ENCODE results near the gene ZNF219. TPM values are rescaled to one million over a fixed set of nuclear protein-coding genes. Genes with fewer than 3 reads are reported as not detected.
A peak's percentile ranks its signal among the peaks of the same experiment; 100 is the strongest.

Gene ZNF219
- total and polyA plus RNA-seq, 2 of the 13 experiments (the other 11 are each of a cell fraction or from before 2014, with no cell fraction given) = 34.5 to 36.6 TPM

DNA sequence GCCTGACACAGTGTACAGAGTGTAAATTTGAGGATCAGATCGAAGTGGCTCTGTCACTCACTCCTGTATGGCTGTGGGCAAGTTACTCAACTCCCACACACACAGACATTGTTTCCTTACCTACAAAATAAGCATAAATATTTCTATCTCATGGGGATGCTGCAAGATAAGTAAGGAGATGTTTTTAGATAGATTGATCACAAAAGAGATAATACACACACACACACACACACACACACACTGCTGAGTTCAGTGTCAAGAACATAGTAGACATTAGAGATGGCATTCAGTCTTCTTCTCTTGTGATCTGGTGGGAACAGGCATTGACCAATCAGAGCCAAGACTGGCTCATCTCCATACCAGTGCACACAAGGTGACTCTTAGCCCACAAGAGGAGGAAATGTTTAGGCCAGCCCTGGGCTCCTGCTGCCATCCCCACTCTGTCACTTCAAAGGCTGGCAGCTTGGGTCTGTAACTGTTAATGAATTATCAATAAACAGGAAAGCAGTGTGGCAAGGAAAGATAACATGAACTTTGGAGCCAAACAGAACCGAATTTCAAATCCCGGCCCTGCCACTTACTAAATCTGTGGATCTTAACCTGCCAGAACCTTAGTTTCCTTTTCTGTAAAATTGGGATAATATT, 44.2 kb downstream of the ZNF219 start (continued):
- TF ChIP-seq BHLHE40 (IDR thresholded peaks at IDR 0.05; ENCODE audit: low read length) (peak; percentile 60; the same call in 1 of the 2 replicates), ZNF207 (IDR thresholded peaks at IDR 0.05; ENCODE audit: borderline replicate concordance) (no peak), HOXA7 (CRISPR knock-in tag; IDR thresholded peaks at IDR 0.05) (no peak), FOXP1 (IDR thresholded peaks at IDR 0.05) (peak; percentile 73), FOXP1 (CRISPR knock-in tag; IDR thresholded peaks at IDR 0.05) (peak; percentile 98), HCFC1 (IDR thresholded peaks at IDR 0.05; ENCODE audit: low read depth, low read length) (no peak), ZSCAN12 (CRISPR knock-in tag; IDR thresholded peaks at IDR 0.05) (no peak), HNRNPL (IDR thresholded peaks at IDR 0.05; ENCODE audit: low read depth, low read length) (0 out of 2 replicates have a peak, but pooled peaks have one; percentile 60), RNF2 (conservative IDR thresholded peaks at IDR 0.05; ENCODE audit: low read depth) (no peak), RAD21 (CRISPR knock-in tag; IDR thresholded peaks at IDR 0.05) (peak; percentile 32; the same call in 1 of the 2 replicates), ZNF34 (CRISPR knock-in tag; IDR thresholded peaks at IDR 0.05; ENCODE audit: borderline replicate concordance) (peak; percentile 81; the same call in 1 of the 2 replicates), ZNF83 (CRISPR knock-in tag; IDR thresholded peaks at IDR 0.05; ENCODE audit: borderline replicate concordance) (no peak), RFX1 (IDR thresholded peaks at IDR 0.05) (no peak; the same call in 1 of the 2 replicates), JUND (CRISPR knock-in tag; IDR thresholded peaks at IDR 0.05) (peak; percentile 68)
- TF ChIP-seq, protein P1, sequence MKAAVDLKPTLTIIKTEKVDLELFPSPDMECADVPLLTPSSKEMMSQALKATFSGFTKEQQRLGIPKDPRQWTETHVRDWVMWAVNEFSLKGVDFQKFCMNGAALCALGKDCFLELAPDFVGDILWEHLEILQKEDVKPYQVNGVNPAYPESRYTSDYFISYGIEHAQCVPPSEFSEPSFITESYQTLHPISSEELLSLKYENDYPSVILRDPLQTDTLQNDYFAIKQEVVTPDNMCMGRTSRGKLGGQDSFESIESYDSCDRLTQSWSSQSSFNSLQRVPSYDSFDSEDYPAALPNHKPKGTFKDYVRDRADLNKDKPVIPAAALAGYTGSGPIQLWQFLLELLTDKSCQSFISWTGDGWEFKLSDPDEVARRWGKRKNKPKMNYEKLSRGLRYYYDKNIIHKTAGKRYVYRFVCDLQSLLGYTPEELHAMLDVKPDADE (CRISPR knock-in tag; IDR thresholded peaks at IDR 0.05) = no peak
- TF ChIP-seq, protein P2, sequence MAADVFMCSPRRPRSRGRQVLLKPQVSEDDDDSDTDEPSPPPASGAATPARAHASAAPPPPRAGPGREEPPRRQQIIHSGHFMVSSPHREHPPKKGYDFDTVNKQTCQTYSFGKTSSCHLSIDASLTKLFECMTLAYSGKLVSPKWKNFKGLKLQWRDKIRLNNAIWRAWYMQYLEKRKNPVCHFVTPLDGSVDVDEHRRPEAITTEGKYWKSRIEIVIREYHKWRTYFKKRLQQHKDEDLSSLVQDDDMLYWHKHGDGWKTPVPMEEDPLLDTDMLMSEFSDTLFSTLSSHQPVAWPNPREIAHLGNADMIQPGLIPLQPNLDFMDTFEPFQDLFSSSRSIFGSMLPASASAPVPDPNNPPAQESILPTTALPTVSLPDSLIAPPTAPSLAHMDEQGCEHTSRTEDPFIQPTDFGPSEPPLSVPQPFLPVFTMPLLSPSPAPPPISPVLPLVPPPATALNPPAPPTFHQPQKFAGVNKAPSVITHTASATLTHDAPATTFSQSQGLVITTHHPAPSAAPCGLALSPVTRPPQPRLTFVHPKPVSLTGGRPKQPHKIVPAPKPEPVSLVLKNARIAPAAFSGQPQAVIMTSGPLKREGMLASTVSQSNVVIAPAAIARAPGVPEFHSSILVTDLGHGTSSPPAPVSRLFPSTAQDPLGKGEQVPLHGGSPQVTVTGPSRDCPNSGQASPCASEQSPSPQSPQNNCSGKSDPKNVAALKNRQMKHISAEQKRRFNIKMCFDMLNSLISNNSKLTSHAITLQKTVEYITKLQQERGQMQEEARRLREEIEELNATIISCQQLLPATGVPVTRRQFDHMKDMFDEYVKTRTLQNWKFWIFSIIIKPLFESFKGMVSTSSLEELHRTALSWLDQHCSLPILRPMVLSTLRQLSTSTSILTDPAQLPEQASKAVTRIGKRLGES (CRISPR knock-in tag; IDR thresholded peaks at IDR 0.05; ENCODE audit: borderline replicate concordance) = no peak
- TF ChIP-seq, protein P3, sequence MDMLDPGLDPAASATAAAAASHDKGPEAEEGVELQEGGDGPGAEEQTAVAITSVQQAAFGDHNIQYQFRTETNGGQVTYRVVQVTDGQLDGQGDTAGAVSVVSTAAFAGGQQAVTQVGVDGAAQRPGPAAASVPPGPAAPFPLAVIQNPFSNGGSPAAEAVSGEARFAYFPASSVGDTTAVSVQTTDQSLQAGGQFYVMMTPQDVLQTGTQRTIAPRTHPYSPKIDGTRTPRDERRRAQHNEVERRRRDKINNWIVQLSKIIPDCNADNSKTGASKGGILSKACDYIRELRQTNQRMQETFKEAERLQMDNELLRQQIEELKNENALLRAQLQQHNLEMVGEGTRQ (IDR thresholded peaks at IDR 0.05; ENCODE audit: low read depth, low read length) = no peak
- TF ChIP-seq, protein P3 (CRISPR knock-in tag; IDR thresholded peaks at IDR 0.05; ENCODE audit: borderline replicate concordance) = no peak
- TF ChIP-seq, protein P4, sequence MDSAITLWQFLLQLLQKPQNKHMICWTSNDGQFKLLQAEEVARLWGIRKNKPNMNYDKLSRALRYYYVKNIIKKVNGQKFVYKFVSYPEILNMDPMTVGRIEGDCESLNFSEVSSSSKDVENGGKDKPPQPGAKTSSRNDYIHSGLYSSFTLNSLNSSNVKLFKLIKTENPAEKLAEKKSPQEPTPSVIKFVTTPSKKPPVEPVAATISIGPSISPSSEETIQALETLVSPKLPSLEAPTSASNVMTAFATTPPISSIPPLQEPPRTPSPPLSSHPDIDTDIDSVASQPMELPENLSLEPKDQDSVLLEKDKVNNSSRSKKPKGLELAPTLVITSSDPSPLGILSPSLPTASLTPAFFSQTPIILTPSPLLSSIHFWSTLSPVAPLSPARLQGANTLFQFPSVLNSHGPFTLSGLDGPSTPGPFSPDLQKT (CRISPR knock-in tag; IDR thresholded peaks at IDR 0.05; ENCODE audit: borderline replicate concordance) = no peak

Data from HepG2 (cell line).